Left renal pelvis (tissue), 4 donors: ENCODE data around the gene DNAI2. TPM values are rescaled to one million over a fixed set of nuclear protein-coding genes. Genes with fewer than 3 reads are reported as not detected.

Experiments
- DNase-seq, 4 donors: peaks; one replicate each; pipeline ENCODE4 v3.0.0-alpha.2; 2013; ENCODE audit warnings: low read depth in 4 of 4, low spot score in 3 of 4
- polyA plus RNA-seq, 4 donors: library from polyadenylated mRNA; unstranded; fragments of 120-200 nt; gene quantifications; one replicate each; pipeline ENCODE4 v1.2.1, GENCODE V29; 2013; ENCODE audit not compliant: insufficient read length in 4 of 4

The DNAI2 gene
- polyA plus RNA-seq, 4 donors, result 0.11 to 0.18 TPM; not detected in 2

- DNase-seq, result no peak
Measured at GRCh38 chr17:74335529-74336062, 61.6 kb downstream of the DNAI2 start.

GRCh38 chr17:74336307-74336706, 62.3 kb downstream of the DNAI2 start:
- no peak for DNase-seq

- DNase-seq, result no peak
Measured at GRCh38 chr17:74337834-74338500, 63.9 kb downstream of the DNAI2 start.

GRCh38 chr17:74339537-74340195, 65.6 kb downstream of the DNAI2 start:
- no peak for DNase-seq

GRCh38 chr17:74340470-74341023, 66.5 kb downstream of the DNAI2 start:
- DNase-seq, result no peak

GRCh38 chr17:74342224-74342623, 68.2 kb downstream of the DNAI2 start:
- no peak for DNase-seq

GRCh38 chr17:74343121-74343520, 69.1 kb downstream of the DNAI2 start:
- no peak for DNase-seq

GRCh38 chr17:74343526-74344284, 69.7 kb downstream of the DNAI2 start:
- no peak for DNase-seq

- DNase-seq, result no peak
Measured at GRCh38 chr17:74344658-74345057, 70.6 kb downstream of the DNAI2 start.

GRCh38 chr17:74345433-74346241, 71.6 kb downstream of the DNAI2 start:
- DNase-seq, result no peak

- no peak for DNase-seq
Measured at GRCh38 chr17:74347646-74348045, 73.6 kb downstream of the DNAI2 start.

GRCh38 chr17:74349120-74349519, 75.1 kb downstream of the DNAI2 start:
- no peak for DNase-seq

GRCh38 chr17:74350486-74350885, 76.5 kb downstream of the DNAI2 start:
- no peak for DNase-seq

GRCh38 chr17:74351552-74352210, 77.6 kb downstream of the DNAI2 start:
- no peak for DNase-seq

- no peak for DNase-seq
Measured at GRCh38 chr17:74353446-74354060, 79.5 kb downstream of the DNAI2 start.

- no peak for DNase-seq
Measured at GRCh38 chr17:74354123-74354522, 80.1 kb downstream of the DNAI2 start.

- no peak for DNase-seq
Measured at GRCh38 chr17:74354561-74354960, 80.5 kb downstream of the DNAI2 start.

GRCh38 chr17:74355065-74355464, 81.0 kb downstream of the DNAI2 start:
- no peak for DNase-seq
